BLaER1 (cell line): ENCODE measurements around the gene PTPRD.

Experiments
- H3K27ac ChIP-seq: shearing (Covaris generic); formaldehyde crosslinking; 2 replicates; pipeline ENCODE4 v1.8.1; 2022
- H3K27me3 ChIP-seq: shearing (Covaris generic); formaldehyde crosslinking; 2 replicates; pipeline ENCODE4 v1.8.1; 2022
- H3K36me3 ChIP-seq: shearing (Covaris generic); formaldehyde crosslinking; 2 replicates; pipeline ENCODE4 v1.8.1; 2022
- H3K4me1 ChIP-seq: shearing (Covaris generic); formaldehyde crosslinking; 2 replicates; pipeline ENCODE4 v1.8.1; 2022
- H3K4me2 ChIP-seq: shearing (Covaris generic); formaldehyde crosslinking; 2 replicates; pipeline ENCODE4 v1.8.1; 2022
- H3K4me3 ChIP-seq: shearing (Covaris generic); formaldehyde crosslinking; 2 replicates; pipeline ENCODE4 v1.8.1; 2022
- H3K9ac ChIP-seq: shearing (Covaris generic); formaldehyde crosslinking; 2 replicates; pipeline ENCODE4 v1.8.1; 2022
- H3K9me3 ChIP-seq: shearing (Covaris generic); formaldehyde crosslinking; 2 replicates; pipeline ENCODE4 v1.8.1; 2022
- H4K20me1 ChIP-seq: shearing (Covaris generic); formaldehyde crosslinking; 2 replicates; pipeline ENCODE4 v1.8.1; 2022
- Cebpa-rat ChIP-seq: shearing (Covaris generic); IDR thresholded peaks from 2 replicates; pipeline ENCODE4 v1.8.1; 2022

The PTPRD gene

GRCh38 chr9:9182431-9182830 is 1430.4 kb downstream of the PTPRD start:
- TF ChIP-seq Cebpa-rat = no peak
- no peak overlapping the region for H3K9ac ChIP-seq

GRCh38 chr9:9177081-9177480 is 1435.7 kb downstream of the PTPRD start:
- Histone ChIP-seq H3K27ac (no peak overlapping the region), H3K9me3 (no peaks in the 10 kb centered on the region), H4K20me1 (no peaks in the 10 kb centered on the region), H3K4me2 (no peak overlapping the region), H3K36me3 (no peaks in the 10 kb centered on the region), H3K9ac (no peak overlapping the region), H3K4me3 (no peak overlapping the region), H3K27me3 (no peaks in the 10 kb centered on the region), H3K4me1 (no peaks in the 10 kb centered on the region)
- TF ChIP-seq Cebpa-rat = no peak

More at GRCh38 chr9:9182431-9182830, 1430.4 kb downstream of the PTPRD start:
- H3K9me3 ChIP-seq = no peaks in the 10 kb centered on the region
- no peak overlapping the region for H3K4me3 ChIP-seq
- no peaks in the 10 kb centered on the region for H3K36me3 ChIP-seq
- H3K27ac ChIP-seq = no peak overlapping the region
- H3K27me3 ChIP-seq = no peaks in the 10 kb centered on the region
- no peak overlapping the region for H3K4me2 ChIP-seq
- no peaks in the 10 kb centered on the region for H3K4me1 ChIP-seq
- H4K20me1 ChIP-seq = no peaks in the 10 kb centered on the region

- Histone ChIP-seq H3K4me2 (no peak overlapping the region), H3K27me3 (no peaks in the 10 kb centered on the region), H3K9me3 (no peaks in the 10 kb centered on the region), H3K4me1 (no peaks in the 10 kb centered on the region), H3K27ac (no peak overlapping the region), H4K20me1 (no peaks in the 10 kb centered on the region), H3K4me3 (no peak overlapping the region), H3K9ac (no peak overlapping the region), H3K36me3 (no peaks in the 10 kb centered on the region)
- TF ChIP-seq Cebpa-rat = no peak
Measured at GRCh38 chr9:9174358-9174757, 1438.4 kb downstream of the PTPRD start.

GRCh38 chr9:9173264-9173663 is 1439.5 kb downstream of the PTPRD start:
- H4K20me1 ChIP-seq = no peaks in the 10 kb centered on the region
- no peak overlapping the region for H3K4me3 ChIP-seq
- no peak overlapping the region for H3K4me2 ChIP-seq
- no peaks in the 10 kb centered on the region for H3K9me3 ChIP-seq
- no peaks in the 10 kb centered on the region for H3K27me3 ChIP-seq
- no peaks in the 10 kb centered on the region for H3K4me1 ChIP-seq
- no peak overlapping the region for H3K27ac ChIP-seq
- H3K9ac ChIP-seq = no peak overlapping the region
- no peak for TF ChIP-seq Cebpa-rat
- no peaks in the 10 kb centered on the region for H3K36me3 ChIP-seq

- Histone ChIP-seq H3K9ac (no peak overlapping the region), H3K4me2 (no peak overlapping the region), H3K9me3 (no peaks in the 10 kb centered on the region), H3K4me1 (no peaks in the 10 kb centered on the region), H3K4me3 (no peak overlapping the region), H3K27me3 (no peaks in the 10 kb centered on the region), H4K20me1 (no peaks in the 10 kb centered on the region), H3K27ac (no peak overlapping the region), H3K36me3 (no peaks in the 10 kb centered on the region)
- TF ChIP-seq Cebpa-rat = no peak
Measured at GRCh38 chr9:9170439-9171134, 1442.2 kb downstream of the PTPRD start.

DNA sequence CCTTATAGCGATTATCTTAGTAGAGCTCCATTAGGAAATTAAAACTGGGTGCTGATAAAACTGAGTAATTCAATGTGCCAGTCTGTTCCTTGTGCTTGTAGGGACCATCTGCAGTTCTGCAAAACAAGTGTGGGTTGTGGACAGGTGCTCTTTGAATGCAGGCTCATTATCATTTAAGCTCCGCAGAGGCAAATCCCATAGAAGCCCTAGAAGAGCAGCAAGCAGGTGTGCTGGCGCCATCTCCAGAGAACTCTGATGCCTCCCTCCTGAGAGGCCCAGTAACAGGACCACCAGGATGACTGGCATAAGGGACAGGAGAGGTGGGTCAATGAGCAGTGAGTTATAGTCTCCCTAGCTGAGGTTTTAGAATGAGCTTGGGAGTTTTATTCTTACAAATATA is 1470.8 kb downstream of the PTPRD start:
- Histone ChIP-seq H3K9me3 (no peaks in the 10 kb centered on the region), H3K9ac (no peak overlapping the region), H4K20me1 (no peaks in the 10 kb centered on the region), H3K4me1 (no peaks in the 10 kb centered on the region), H3K4me3 (no peak overlapping the region), H3K27me3 (no peaks in the 10 kb centered on the region), H3K4me2 (no peak overlapping the region), H3K36me3 (no peaks in the 10 kb centered on the region), H3K27ac (no peak overlapping the region)
- no peak for TF ChIP-seq Cebpa-rat

GRCh38 chr9:9133526-9133925 is 1479.3 kb downstream of the PTPRD start:
- Histone ChIP-seq H3K4me3 (no peak overlapping the region), H3K27me3 (no peaks in the 10 kb centered on the region), H3K9me3 (no peaks in the 10 kb centered on the region), H3K4me2 (no peak overlapping the region), H3K36me3 (no peaks in the 10 kb centered on the region), H4K20me1 (no peaks in the 10 kb centered on the region), H3K9ac (no peak overlapping the region), H3K27ac (no peak overlapping the region), H3K4me1 (no peaks in the 10 kb centered on the region)
- TF ChIP-seq Cebpa-rat = no peak

- H3K4me2 ChIP-seq = no peak overlapping the region
- no peak overlapping the region for H3K27ac ChIP-seq
- H3K9ac ChIP-seq = no peak overlapping the region
- no peaks in the 10 kb centered on the region for H3K4me1 ChIP-seq
- no peaks in the 10 kb centered on the region for H3K36me3 ChIP-seq
- no peak for TF ChIP-seq Cebpa-rat
- no peaks in the 10 kb centered on the region for H3K27me3 ChIP-seq
- H4K20me1 ChIP-seq = no peaks in the 10 kb centered on the region
- no peak overlapping the region for H3K4me3 ChIP-seq
- no peaks in the 10 kb centered on the region for H3K9me3 ChIP-seq
Measured at GRCh38 chr9:9124616-9125015, 1488.2 kb downstream of the PTPRD start.

DNA sequence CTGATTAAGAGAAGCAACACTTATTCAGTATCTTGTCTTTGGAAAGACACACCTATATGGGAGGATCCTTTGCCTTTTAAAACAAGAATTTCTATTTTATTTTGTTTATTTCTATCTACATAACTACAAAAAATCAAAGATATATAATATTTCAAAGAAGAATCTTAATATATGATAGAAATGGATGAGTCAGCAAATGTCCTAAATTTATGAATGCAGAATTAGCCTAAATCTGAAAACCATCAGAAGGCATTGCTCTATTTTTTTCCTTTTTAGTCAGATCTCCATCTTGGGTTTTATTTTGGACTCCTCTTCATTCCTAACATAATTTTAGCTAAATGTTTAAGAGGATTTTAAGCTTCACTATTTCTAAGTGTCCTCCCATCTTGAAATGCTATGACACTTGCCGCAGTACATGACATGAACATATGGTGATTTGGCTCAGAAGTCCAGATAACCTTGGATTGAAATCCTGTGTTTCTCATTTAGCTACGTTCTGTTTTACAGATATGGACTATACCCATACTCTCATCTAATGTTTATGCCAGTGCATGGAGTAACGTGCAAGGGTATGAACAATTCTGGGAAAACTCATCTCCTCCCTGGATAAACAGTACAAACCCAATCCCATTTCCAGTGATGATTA is 1490.4 kb downstream of the PTPRD start:
- no peak for TF ChIP-seq Cebpa-rat
- Histone ChIP-seq H4K20me1 (no peaks in the 10 kb centered on the region), H3K36me3 (no peaks in the 10 kb centered on the region), H3K4me2 (no peak overlapping the region), H3K9ac (no peak overlapping the region), H3K4me3 (no peak overlapping the region), H3K9me3 (no peaks in the 10 kb centered on the region), H3K27me3 (no peaks in the 10 kb centered on the region), H3K27ac (no peak overlapping the region), H3K4me1 (no peaks in the 10 kb centered on the region)

DNA sequence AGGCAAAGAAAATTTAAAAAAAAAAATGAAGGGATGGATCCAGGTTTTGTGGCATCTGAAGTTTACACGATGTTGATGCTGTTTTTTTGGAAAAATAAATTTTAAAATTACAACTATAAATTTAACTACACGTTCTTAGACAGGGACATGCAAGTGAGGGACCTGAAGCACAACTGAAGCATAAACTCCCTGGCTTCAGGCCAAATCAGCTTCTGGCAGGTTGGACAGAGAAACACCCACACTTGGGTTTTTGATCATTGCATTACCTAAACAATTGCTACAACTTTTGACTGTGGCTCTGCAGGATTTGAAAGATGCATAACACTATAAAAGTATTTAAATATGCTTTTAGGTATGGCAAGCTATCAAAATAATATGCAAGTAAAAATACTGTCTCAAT is 1494.9 kb downstream of the PTPRD start:
- Histone ChIP-seq H3K4me3 (no peak overlapping the region), H3K27ac (no peak overlapping the region), H3K4me1 (no peaks in the 10 kb centered on the region), H3K9me3 (no peaks in the 10 kb centered on the region), H4K20me1 (no peaks in the 10 kb centered on the region), H3K9ac (no peak overlapping the region), H3K27me3 (no peaks in the 10 kb centered on the region), H3K36me3 (no peaks in the 10 kb centered on the region), H3K4me2 (no peak overlapping the region)
- TF ChIP-seq Cebpa-rat = no peak
